Measurements from ENCODE around the gene RIPK4.
A peak's percentile ranks its signal among the peaks of the same experiment; 100 is the strongest.

The RIPK4 gene

DNA sequence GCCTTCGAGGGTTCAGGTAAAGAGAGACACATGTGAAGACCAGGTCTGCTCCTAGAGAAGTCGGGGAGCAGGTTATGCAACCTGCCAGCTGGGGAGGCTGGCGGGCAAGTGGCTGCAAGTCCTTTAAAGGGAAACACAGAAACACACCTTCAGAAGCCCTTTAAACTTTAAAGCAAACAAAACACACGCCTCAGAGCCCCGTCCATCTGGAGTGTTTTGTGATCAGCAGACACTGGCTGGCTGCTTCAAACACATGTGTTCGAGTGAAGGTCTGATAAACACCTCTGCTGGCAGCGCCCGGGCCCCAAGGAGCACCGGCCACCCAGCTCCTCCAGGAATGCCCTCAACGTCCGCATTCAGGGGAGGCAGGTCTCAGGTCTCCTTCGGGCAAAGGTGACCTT, 15.2 kb downstream of the RIPK4 start:
- peak; percentile 74 for DNase-seq

DNA sequence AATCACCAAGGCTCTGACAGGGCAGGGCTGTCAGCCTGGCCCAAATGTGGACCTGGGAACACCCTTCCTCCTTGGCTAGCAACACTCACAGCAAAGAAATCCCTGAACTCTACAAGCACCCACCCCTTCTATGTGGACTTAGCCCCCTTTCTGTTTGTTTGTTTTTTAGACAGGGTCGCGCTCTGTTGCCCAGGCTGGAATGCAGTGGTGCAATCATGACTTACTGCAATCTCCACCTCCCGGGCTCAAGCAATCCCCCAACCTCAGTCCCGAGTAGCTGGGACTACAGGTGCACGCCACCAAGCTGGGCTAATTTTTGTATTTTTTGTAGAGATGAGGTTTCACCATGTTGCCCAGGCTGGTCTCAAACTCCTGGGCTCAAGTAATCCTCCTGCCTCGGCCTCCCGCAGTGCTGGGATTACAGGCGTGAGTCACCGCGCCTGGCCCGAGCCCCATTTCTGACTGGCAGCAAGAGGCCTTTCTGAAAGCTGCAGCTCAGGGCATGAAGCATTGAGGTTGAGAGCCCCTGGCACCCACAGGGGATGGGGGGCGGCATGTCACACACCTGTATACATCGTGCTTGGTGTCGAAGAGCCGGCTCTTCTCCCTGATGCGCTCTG, 16.2 kb downstream of the RIPK4 start:
- no peak for DNase-seq

DNA sequence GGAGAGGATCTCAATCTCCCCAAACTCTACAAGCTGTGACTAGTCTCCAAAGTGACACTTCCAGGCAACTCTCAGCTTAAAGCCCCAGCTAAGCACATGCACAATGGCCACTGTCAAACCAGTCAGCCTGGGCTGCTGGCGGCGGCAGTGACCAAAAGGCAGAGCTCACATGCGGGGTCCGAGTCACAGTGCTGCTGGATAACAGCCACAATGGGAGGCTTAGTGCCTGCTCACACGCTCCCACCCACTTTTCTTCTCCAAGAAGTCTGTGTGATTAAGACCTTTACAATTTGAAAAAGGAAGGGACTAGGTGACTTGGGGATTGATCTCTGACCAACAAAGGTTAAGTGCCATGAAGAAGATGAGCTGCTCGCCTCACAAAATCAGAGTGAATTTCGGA, 16.8 kb downstream of the RIPK4 start:
- no peak for DNase-seq

DNA sequence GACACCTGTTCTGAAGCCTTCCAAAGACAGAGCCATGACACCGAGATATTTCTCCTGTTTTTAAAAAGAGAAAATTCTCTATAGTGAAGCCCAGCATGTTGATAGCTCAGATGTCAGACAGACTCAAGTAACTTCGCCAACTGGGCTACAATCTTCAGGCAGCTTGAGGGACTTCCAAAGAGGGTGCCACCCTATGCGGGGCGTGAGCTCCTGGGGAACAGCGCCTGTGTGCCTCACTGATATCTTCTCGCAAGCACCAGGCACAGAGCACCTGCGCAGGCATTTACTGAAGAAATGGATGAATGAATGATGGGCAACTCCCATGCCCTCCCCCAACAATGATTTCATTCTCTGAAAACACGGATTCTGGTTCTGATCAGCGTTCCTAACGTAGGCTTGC, 17.6 kb downstream of the RIPK4 start:
- DNase-seq = no peak

DNA sequence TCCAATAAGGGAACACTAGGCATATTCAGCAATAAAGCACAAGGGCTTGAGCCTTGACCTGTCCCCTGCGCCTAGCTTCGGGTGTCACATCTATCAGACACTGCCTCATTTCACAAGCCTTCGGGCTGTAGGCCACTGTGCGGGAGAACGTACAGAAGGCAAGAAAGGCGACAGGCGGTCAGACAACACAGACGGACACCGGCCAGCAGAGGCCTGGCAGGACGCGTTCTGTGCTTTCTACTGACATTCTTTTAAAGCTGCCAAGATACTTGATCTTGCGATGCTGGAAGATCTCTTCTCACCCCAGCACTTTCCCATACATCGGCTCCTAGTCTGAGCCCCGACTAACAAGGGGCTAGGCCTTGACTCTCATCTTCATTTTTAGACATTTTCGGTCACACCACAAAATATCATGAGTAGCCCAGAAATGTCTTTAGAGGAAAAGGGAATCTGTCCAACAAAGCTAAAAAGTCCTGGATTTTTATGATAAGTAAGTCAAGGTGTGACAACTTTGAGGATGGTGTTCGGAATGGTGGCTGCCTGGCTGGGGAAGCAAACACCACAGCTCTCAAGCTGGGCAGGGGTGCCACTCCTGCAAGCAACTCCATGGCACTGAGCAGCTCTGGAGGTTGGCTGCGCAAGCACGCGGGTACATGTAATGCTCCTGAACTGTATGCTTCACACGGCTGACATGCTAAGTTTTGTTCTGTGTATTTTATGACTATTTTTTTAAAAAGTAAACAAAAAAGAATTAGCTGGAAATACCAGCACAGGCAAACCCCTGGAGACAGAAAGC, 18.7 kb downstream of the RIPK4 start:
- no peak for DNase-seq

DNA sequence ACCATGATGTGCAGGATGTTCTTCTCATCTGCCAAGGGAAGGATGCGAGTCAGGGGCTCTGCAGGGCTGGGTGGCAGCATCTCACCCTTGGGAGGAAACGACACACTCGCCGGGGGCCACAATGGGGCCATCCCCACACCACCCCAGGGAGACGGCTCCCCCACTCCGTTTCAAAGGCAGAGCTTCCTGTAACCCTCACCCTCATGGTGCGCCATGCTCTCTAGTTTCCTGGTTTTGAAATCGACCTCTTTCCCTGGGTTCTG, 20.2 kb downstream of the RIPK4 start:
- DNase-seq = no peak

DNA sequence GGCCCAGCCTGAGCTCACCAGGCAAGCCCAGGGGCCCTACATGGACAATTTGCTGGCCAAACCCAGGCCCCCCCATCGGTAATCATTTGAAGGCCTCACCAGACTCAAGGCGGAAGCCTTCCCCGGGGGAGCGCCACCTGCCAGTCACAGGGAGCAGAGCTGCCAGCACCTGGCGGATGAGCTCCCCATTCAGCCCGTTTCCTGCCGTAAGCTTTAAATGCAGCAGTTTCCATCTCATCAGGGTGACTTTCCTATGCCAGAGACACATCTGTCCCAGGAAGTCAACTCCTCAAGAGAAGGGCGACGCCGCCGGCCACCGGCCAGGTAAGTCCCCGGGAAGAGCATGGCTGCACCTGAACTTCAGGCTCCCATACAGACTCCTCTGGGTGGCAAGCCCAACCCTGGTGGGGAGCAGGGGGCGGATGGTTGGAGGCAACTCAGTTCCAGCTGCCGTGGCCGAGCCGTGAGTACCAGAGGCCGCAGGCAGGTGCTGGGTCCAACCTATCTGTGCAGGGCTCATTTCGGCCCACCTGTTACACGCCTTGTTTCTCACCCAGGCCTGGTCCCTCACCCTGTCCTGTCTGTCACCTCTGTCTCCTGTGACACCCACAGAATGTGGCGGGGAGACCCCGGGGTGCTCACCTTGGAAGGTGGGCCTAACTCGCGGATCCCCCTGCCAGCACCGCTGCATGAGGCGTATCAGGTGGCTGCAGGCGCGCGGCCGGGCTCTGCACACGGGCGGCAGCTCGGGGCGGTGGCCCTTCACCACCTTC, 20.7 kb downstream of the RIPK4 start:
- DNase-seq = no peak

DNA sequence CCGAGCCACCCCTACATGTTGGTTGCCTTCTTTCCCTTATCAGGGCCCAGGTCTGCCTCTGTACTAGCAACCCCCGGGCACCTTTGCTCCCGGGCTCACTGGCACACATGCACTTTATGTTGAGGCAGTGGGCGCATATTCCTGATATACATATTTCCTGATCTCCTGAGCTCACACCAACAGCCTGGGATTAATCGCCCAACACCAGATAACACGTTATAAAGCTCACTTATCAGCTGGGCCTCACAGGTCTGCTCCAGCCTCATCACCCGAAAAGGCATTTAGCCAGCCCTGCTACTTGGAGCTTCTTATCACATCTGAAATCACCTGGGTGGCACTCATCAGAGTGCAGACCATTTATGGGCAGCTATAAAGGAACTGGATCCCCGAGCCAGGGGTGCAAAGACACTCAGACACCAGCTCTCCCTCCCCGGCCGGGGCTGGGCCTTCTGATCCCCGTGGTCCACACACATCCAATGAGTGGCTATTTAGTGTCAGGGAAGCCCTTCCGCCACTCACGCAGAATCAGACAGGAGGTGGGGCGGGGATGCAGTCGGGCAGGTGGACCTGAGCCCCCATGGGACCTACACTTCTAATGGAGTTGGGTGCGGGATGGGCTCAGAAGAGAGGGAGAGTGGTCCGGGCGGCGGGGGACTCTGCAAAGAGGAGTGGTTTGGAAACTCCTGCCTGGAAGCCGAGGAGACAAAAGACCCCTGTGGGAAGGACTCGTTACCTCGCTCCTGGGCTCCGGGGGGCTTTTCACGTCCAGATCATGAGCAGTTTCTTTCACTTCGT, 21.6 kb downstream of the RIPK4 start:
- no peak for DNase-seq

DNA sequence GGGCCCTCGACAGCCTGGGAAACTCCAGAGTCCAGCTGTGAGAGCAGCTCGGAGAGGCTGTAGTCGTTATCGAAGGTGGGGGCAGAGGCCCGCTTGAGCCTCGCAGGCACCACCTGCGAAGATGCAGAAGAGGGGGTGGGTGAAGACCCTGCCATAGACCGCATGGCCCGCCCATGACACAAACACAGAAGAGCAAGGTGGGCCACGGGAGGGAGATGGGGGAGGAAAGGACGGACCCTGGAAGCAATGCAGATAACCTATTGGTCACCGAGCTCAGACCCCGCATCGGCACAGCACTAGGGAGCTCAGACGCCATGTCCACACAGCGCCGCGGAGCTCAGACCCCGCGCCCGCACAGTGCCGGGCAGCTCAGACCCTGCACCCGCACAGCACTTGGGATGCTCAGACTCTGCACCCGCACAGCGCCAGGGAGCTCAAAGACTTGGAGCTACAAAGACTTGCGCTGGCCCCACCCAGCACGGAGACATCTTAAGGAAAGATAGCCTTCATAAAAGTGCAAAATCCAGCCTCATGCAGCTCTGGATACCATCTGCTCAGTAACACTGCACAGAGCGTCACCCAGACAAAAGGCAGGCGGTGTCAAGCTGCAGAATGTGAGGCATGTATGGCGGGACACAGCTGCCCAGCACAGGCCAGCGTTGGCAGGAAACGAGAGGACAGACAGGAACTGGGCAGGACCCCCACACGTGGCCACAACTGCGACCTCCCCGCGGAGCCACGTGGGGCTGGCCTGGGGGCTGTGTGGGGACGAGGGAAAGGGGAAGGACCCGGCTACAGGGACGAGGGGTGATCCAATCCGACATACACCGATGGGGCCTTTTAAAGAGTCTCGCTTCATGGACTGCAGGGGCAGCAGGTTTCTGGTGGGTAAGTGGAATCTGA, 22.6 kb downstream of the RIPK4 start:
- DNase-seq = no peak

DNA sequence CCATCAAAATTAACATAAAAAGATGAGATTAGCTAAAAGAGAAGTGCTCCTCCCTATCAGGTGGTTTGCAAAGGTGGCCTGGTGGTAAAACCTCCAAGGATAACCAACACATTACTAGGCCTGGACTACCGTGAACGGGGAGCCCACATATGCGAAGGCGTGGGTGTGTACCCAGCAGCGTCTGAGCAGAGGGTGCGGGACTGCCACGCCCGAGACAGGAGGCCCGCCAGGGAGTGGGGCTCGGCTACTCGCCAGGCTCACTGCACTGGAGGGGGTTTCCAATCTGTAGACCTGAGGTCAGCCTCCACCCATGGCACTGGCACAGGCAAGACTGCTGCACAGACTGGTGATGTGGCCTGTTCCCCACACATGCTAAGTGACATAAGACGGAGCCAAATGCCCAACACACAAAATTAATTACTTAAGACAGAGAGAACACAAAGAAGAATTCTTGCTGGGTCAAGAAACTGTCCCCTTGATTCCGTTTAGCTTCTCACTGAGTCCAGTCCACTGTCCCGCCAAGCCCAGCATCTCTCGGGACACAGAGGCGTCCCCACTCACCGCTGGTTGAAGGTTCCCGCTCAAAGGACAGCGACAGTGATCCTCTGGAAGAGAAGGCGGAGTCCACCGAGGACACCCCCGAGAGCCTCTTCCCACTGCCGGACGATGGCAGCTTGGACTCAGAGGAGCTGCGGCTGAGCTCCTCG, 23.4 kb downstream of the RIPK4 start:
- DNase-seq = no peak

DNA sequence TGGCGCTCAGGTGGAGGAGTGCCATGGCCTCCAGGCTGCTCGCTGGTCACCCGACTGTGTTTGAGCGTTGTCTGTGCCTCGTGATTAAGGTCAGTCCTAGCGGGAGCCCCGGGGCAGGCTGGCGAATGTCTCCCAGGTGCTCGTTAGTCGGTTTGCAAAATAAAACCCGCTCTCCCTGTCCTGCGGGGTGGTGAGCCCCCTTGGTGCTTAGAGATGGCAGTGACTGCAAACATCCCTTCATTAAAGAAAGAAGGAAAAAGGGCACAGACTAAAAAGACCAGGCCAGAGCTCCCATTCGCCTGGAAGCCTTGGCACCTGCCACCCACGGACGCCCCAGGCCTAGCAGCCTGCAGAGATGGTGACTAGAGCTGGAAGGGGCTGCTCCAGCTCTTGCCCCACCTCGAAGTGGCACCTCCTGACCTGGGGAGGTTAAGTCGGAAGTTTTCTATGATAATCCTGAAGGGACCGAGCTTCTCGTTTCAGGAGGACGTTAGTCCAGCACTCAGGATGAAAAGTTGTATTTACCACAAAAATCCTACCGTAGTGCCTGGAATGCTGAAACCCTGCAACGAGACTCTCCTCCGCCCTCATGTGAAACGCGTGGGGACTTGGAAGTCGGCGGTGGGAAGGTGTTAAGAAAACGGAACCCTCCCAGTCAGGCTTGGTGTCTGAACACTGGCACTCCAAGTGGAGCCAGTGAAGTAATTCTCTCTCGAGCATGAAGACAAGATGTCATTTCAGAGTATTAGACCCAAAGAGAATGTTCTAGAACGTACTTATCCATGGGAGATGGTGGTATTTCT, 24.6 kb downstream of the RIPK4 start:
- no peak for DNase-seq

DNA sequence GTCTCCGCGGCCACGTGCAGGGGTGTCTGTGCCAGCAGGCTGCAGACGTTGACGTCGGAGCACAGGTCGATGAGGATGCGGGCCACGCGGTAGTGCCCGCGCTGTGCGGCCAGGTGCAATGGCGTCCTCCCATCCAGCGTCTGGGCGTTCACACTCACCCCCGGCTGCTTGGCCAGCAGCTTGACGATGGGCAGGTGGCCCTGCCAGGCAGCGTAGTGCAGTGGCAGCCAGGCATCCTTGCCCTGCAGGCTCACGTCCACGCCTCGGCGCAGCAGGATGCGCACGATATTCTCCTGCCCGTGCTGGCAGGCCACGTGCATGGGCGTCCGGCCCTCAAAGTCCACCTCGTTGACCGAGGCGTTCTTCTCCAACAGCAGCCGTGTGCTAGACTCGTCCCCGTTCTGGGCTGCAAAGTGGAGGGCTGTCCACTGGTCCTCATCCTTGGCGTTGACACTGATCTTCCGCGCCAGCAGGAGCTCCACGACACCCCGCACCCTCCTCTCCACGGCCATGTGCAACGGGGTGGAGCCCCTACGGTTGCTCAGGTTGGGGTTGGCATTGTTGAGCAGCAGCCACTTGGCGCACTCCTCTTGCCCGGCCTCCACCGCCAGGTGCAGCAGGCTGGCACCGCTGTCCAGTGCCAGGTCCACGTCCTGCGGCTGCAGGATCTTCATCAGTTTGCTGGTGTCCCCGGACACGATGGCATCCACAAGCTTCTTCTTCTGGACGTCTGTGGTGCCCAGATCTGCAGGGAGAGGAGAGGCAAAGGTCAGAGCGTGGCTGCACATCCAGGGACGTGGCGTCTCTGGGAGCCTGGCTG, 25.4 kb downstream of the RIPK4 start:
- no peak for DNase-seq

DNA sequence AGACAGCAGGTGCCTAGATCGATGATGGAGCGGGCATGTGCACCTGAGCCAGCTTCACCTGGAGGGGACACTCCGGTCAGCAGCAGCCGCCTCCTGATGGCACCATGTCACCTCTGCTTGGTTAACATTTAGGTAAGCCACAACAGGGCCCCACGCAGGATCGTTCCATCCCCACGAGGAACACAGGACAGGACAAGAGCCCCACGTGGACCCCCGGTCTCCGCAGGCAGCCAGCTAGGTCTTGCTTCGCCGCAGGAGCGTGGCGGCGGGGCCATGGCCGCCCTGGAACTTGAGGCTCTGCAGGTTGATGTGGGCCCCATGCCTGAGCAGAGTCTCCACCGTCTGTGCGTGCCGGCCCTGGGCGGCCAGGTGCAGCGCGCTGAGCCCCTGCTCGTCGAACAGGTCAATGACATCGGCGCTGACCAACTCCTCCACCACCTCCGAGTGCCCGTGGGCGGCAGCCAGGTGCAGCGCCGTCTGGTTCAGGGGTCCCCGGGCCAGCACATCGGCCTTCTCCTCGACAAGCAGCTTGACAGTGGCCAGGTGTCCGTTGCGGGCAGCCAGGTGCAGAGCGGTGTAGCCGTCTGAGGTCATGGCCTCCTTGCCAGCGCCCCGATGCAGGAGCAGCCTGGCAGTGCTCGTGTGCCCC, 26.1 kb downstream of the RIPK4 start:
- no peak for DNase-seq

DNA sequence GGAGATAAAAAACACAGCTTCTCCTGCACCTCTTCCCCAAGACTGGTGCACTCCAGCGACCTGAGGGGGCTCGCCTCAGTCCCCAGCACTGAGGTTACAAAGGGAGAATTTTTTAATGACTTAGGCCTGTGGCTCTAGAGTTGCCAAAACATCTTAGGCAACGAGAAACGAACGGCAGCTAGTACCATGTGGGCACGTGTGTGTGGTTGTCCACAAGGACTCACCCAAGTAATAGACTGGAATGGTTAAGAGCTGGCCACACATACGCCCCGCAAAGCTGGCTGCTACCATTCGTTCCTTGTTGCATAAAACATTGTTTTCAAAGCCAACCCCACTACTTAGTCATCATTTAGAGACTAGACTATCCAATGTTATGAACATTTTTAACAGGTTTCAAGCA, 26.9 kb downstream of the RIPK4 start:
- no peak for DNase-seq

DNA sequence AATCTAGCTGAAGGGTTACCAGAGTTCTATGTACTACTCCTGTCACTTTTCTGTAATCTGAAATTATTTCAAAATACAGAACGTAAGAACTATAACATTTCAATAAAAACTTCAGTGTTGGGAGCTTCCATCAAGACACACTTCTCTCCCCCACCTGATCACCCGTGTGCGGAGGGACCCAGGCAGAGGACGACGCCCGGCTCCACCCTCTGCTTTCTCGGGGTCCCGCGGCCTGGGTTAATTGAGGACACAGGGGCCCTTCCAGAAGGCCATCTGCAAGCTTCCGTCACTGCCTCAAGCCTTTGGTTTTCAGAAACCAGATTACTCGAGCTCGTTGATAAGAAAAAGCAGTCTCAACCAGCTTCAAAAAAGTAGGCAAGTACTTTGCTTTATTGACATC, 27.8 kb downstream of the RIPK4 start:
- DNase-seq = no peak

DNA sequence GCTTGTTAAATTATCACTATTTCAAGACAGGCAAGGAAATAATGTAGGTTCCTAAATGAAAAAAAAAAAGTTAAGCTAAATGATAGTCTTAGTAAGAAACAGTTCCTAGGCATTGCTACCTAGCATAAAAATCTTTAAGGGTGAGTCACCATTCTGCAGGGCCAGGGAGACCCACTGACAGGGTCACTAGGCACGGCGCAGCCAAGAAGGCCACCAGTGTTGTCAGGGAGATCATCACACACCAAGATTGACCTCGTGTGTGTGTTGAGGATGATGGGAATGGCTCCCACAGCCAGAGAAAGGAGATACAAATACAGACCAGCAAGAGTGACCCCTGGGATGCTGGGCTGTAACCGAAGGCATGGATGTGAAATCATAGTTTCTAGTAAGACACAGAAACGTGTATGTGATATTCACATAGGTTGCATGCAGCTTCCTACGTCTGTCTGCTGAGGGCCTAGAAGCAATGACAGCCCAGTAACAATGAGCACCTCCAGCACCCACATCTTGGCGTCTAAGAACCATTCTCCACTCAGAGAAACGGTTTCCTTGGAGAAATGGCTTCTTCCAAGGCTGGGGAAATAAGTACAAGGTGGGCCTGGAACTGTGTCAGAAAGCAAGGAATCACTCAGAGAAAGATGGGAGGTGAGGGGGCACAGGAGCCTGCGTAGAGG, 29.1 kb downstream of the RIPK4 start:
- no peak for DNase-seq

DNA sequence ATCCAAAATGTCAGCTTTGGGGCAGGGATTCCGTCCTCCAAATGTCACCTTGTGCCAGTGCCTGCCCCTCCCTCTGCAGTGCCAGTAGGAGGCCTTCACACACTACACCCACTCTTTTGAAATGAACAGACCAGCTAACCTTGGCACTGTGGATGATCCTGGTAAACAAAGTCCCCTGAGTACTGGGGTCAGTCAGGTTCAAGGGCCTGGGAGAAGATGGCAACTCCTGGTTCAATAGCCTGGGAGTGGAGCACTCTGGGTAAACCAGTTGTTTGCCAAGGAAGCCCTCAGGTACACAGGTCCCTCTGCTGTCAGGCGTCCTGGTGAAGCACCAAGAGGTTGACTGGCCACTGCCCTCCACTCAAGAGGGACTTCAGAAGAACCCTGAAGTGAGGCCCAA, 30.4 kb downstream of the RIPK4 start:
- no peak for DNase-seq

DNA sequence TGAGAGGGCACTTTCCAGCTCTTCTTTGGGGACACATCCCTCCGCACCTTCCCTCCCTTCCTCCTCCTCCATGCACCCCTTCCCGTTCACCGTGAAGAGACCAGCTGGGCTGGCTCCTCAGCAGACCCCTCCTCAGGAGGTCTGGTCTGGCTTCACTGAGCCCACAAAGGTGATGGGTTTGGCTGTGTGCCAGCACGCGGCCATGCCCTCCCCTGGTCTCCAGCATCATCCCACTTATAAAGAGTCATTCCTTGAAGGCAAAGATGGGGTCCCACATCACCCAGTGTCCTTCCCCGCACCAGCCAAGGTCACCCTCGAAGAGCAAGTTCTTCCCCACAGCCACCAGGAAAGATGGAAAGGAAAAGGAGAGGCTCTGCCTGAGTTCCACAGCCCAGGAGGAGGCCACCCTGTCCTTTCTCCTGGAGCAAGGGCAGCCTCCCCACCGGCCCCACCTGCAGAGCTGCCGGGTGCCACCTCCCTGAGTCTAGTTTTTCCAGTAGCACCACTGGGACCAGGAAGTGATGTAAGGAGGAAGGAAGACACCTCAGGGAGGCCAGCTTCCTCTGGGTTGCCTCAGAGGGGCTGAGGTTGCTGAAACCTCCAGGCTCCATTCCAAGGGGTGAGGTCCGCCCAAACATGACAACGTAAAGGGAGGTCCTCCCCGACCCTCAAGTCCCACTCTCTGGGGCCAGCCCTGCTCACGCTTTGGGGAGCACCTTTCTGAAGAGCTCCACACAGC, 32.7 kb downstream of the RIPK4 start:
- DNase-seq = no peak
